HepG2 (cell line): ENCODE results near the gene SBSN. TPM values are rescaled to one million over a fixed set of nuclear protein-coding genes. Genes with fewer than 3 reads are reported as not detected.
A peak's percentile ranks its signal among the peaks of the same experiment; 100 is the strongest.

Source experiments
- ATF1 ChIP-seq: IDR thresholded peaks from 2 replicates; pipeline ENCODE4 v1.6.1; 2016; ENCODE audit warnings: mild to moderate bottlenecking, control low read depth
- ATF7-NPFF ChIP-seq: sonication (generic); formaldehyde crosslinking; IDR thresholded peaks from 2 replicates; pipeline ENCODE4 v1.8.1; 2023; ENCODE audit warnings: mild to moderate bottlenecking, low read depth, missing genetic modification reagents, moderate library complexity
- HNF4G ChIP-seq, 2 experiments: sonication (generic) in 1 of 2; formaldehyde crosslinking in 1 of 2; IDR thresholded peaks; 2 replicates each; pipeline versions ENCODE4 v1.4.0 to v1.6.1; 2011 to 2020; ENCODE audit warnings: borderline replicate concordance in 2 of 2, low read depth in 2 of 2, mild to moderate bottlenecking in 2 of 2, low read length in 1 of 2, missing genetic modification reagents in 1 of 2, moderate library complexity in 1 of 2
- KAT2B ChIP-seq: fragments of 150-350 bp; IDR thresholded peaks from 2 replicates; pipeline ENCODE4 v1.6.1; 2014; ENCODE audit warnings: low read depth, low read length, borderline replicate concordance
- KLF6 ChIP-seq: IDR thresholded peaks from 2 replicates; pipeline ENCODE4 v1.8.0; 2016; ENCODE audit warnings: missing biosample characterization, missing genetic modification reagents
- MYNN ChIP-seq: sonication (generic); formaldehyde crosslinking; IDR thresholded peaks from 2 replicates; pipeline ENCODE4 v1.4.0; 2020; ENCODE audit warnings: mild to moderate bottlenecking, low read depth, missing genetic modification reagents
- NCOA2 ChIP-seq: sonication (generic); formaldehyde crosslinking; IDR thresholded peaks from 2 replicates; pipeline ENCODE4 v1.8.0; 2022; ENCODE audit warnings: inconsistent platforms
- NR2C2 ChIP-seq: sonication (generic); formaldehyde crosslinking; IDR thresholded peaks from 2 replicates; pipeline ENCODE4 v1.4.0; 2020; ENCODE audit warnings: missing genetic modification reagents, mild to moderate bottlenecking, moderate library complexity, borderline replicate concordance
- NR2F2 ChIP-seq: IDR thresholded peaks from 2 replicates; pipeline ENCODE4 v1.6.1; 2012; ENCODE audit warnings: low read depth, inconsistent platforms, borderline replicate concordance
- SIX1 ChIP-seq: sonication (generic); formaldehyde crosslinking; IDR thresholded peaks from 2 replicates; pipeline ENCODE4 v1.4.0; 2020; ENCODE audit warnings: missing genetic modification reagents, borderline replicate concordance
- ZEB1 ChIP-seq: IDR thresholded peaks from 2 replicates; pipeline ENCODE4 v1.6.1; 2012; ENCODE audit warnings: mild to moderate bottlenecking, low read depth, inconsistent platforms; ENCODE audit not compliant: insufficient replicate concordance
- ZNF124 ChIP-seq: sonication (generic); formaldehyde crosslinking; IDR thresholded peaks from 2 replicates; pipeline ENCODE4 v1.4.0; 2020; ENCODE audit warnings: missing genetic modification reagents
- ZNF460 ChIP-seq: sonication (generic); formaldehyde crosslinking; IDR thresholded peaks from 2 replicates; pipeline ENCODE4 v1.5.1; 2020; ENCODE audit warnings: missing genetic modification reagents, mild to moderate bottlenecking, borderline replicate concordance
- ZNF746 ChIP-seq: sonication (generic); formaldehyde crosslinking; IDR thresholded peaks from 2 replicates; pipeline ENCODE4 v1.8.0; 2022; ENCODE audit warnings: mild to moderate bottlenecking, missing genetic modification reagents
- ZSCAN21 ChIP-seq: sonication (generic); formaldehyde crosslinking; IDR thresholded peaks from 2 replicates; pipeline ENCODE4 v1.8.0; 2022; ENCODE audit warnings: mild to moderate bottlenecking, missing genetic modification reagents, moderate library complexity, borderline replicate concordance
- polyA plus RNA-seq, 8 experiments: library from polyadenylated mRNA; depleted of rRNA in 3 of 8; stranded (reverse) in 7 of 8; unstranded in 1 of 8; fragments of >200 nt; fragmentation: Illumina TruSeq in 4 of 8; extraction: Trizol in 4 of 8; gene quantifications; 2 replicates each; pipeline versions ENCODE4 v1.2.1 to v1.2.3, GENCODE V29; 2011 to 2016; ENCODE audit warnings: low read depth in 4 of 8, missing spikeins in 1 of 8, mixed read lengths in 1 of 8; ENCODE audit not compliant: insufficient read depth in 1 of 8
- total RNA-seq, 5 experiments: library from RNA; depleted of rRNA; stranded (reverse); fragments of >200 nt; fragmentation: Illumina TruSeq; extraction: Trizol; gene quantifications; 2 replicates each; pipeline ENCODE4 v1.2.3, GENCODE V29; 2016; ENCODE audit warnings: low read depth in 1 of 5
- TF ChIP-seq, protein P1 (sequence below), 2 experiments: sonication (generic) in 1 of 2; formaldehyde crosslinking in 1 of 2; IDR thresholded peaks; 2 replicates each; pipeline versions ENCODE4 v1.4.0 to v1.6.1; 2016 to 2020; ENCODE audit warnings: borderline replicate concordance in 1 of 2, low read depth in 1 of 2, mild to moderate bottlenecking in 1 of 2, missing genetic modification reagents in 1 of 2
- TF ChIP-seq, protein P2 (sequence below): sonication (generic); formaldehyde crosslinking; IDR thresholded peaks from 2 replicates; pipeline ENCODE4 v1.9.0; 2022; ENCODE audit warnings: missing genetic modification reagents, mild to moderate bottlenecking, borderline replicate concordance
- TF ChIP-seq, protein P3 (sequence below): sonication (generic); formaldehyde crosslinking; IDR thresholded peaks from 2 replicates; pipeline ENCODE4 v1.4.0; 2020; ENCODE audit warnings: missing genetic modification reagents
- TF ChIP-seq, protein P4 (sequence below): sonication (generic); formaldehyde crosslinking; IDR thresholded peaks from 2 replicates; pipeline ENCODE4 v1.4.0; 2020; ENCODE audit warnings: missing genetic modification reagents

Gene SBSN
- total and polyA plus RNA-seq, 2 of the 13 experiments (the other 11 are each of a cell fraction or from before 2014, with no cell fraction given) = not detected

DNA sequence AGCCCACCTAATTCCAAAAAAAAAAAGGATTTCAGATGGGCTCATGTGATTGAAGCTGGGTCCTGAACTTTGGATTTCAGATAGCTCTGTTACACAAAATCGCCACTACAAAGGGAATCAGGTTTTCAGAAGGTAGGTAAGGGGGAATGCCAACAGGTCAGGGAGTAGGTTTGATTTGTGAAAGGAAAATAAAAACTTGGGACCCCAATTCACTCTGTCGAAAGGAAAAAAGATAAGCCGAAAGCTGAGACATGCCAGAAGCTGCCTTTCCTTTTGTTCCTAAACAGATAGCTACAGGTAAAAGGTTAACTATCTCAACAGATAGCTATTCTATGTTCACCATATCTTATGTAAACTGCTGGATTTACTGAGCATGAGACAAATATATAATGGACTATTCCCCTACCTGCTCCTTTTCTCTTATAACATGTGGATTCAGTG lies 41.8 kb downstream of the SBSN start (continued):
- TF ChIP-seq, protein P1, sequence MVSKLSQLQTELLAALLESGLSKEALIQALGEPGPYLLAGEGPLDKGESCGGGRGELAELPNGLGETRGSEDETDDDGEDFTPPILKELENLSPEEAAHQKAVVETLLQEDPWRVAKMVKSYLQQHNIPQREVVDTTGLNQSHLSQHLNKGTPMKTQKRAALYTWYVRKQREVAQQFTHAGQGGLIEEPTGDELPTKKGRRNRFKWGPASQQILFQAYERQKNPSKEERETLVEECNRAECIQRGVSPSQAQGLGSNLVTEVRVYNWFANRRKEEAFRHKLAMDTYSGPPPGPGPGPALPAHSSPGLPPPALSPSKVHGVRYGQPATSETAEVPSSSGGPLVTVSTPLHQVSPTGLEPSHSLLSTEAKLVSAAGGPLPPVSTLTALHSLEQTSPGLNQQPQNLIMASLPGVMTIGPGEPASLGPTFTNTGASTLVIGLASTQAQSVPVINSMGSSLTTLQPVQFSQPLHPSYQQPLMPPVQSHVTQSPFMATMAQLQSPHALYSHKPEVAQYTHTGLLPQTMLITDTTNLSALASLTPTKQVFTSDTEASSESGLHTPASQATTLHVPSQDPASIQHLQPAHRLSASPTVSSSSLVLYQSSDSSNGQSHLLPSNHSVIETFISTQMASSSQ (IDR thresholded peaks at IDR 0.05; ENCODE audit: low read depth) = no peak
- TF ChIP-seq, protein P1 (CRISPR knock-in tag; IDR thresholded peaks at IDR 0.05; ENCODE audit: borderline replicate concordance) = peak; percentile 44; the same call in 1 of the 2 replicates
- TF ChIP-seq ZNF460 (CRISPR knock-in tag) (no peak), ZEB1 (no peak), NR2C2 (CRISPR knock-in tag) (peak; percentile 28; the same call in 1 of the 2 replicates), ZNF124 (CRISPR knock-in tag) (no peak), NCOA2 (CRISPR knock-in tag) (peak; percentile 37; the same call in 1 of the 2 replicates), ZSCAN21 (CRISPR knock-in tag) (no peak), SIX1 (CRISPR knock-in tag) (peak; percentile 70; the same call in 1 of the 2 replicates), ATF1 (CRISPR knock-in tag) (0 out of 2 replicates have a peak, but pooled peaks have one; percentile 25), KLF6 (CRISPR knock-in tag) (no peak), HNF4G (IDR thresholded peaks at IDR 0.05; ENCODE audit: borderline replicate concordance, low read depth, low read length) (peak; percentile 61), HNF4G (CRISPR knock-in tag; IDR thresholded peaks at IDR 0.05; ENCODE audit: borderline replicate concordance, low read depth) (no peak), MYNN (CRISPR knock-in tag) (no peak), ATF7-NPFF (no peak), NR2F2 (peak; percentile 79), KAT2B (no peak), ZNF746 (CRISPR knock-in tag) (no peak)
- TF ChIP-seq, protein P2, sequence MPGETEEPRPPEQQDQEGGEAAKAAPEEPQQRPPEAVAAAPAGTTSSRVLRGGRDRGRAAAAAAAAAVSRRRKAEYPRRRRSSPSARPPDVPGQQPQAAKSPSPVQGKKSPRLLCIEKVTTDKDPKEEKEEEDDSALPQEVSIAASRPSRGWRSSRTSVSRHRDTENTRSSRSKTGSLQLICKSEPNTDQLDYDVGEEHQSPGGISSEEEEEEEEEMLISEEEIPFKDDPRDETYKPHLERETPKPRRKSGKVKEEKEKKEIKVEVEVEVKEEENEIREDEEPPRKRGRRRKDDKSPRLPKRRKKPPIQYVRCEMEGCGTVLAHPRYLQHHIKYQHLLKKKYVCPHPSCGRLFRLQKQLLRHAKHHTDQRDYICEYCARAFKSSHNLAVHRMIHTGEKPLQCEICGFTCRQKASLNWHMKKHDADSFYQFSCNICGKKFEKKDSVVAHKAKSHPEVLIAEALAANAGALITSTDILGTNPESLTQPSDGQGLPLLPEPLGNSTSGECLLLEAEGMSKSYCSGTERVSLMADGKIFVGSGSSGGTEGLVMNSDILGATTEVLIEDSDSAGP (CRISPR knock-in tag) = no peak
- TF ChIP-seq, protein P3, sequence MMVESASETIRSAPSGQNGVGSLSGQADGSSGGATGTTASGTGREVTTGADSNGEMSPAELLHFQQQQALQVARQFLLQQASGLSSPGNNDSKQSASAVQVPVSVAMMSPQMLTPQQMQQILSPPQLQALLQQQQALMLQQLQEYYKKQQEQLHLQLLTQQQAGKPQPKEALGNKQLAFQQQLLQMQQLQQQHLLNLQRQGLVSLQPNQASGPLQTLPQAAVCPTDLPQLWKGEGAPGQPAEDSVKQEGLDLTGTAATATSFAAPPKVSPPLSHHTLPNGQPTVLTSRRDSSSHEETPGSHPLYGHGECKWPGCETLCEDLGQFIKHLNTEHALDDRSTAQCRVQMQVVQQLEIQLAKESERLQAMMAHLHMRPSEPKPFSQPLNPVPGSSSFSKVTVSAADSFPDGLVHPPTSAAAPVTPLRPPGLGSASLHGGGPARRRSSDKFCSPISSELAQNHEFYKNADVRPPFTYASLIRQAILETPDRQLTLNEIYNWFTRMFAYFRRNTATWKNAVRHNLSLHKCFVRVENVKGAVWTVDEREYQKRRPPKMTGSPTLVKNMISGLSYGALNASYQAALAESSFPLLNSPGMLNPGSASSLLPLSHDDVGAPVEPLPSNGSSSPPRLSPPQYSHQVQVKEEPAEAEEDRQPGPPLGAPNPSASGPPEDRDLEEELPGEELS (CRISPR knock-in tag) = peak; percentile 58
- TF ChIP-seq, protein P4, sequence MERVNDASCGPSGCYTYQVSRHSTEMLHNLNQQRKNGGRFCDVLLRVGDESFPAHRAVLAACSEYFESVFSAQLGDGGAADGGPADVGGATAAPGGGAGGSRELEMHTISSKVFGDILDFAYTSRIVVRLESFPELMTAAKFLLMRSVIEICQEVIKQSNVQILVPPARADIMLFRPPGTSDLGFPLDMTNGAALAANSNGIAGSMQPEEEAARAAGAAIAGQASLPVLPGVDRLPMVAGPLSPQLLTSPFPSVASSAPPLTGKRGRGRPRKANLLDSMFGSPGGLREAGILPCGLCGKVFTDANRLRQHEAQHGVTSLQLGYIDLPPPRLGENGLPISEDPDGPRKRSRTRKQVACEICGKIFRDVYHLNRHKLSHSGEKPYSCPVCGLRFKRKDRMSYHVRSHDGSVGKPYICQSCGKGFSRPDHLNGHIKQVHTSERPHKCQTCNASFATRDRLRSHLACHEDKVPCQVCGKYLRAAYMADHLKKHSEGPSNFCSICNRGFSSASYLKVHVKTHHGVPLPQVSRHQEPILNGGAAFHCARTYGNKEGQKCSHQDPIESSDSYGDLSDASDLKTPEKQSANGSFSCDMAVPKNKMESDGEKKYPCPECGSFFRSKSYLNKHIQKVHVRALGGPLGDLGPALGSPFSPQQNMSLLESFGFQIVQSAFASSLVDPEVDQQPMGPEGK (CRISPR knock-in tag) = 0 out of 2 replicates have a peak, but pooled peaks have one; percentile 12
